Endodermal cell (in vitro differentiated cells): ENCODE results near the gene METTL22. TPM values are rescaled to one million over a fixed set of nuclear protein-coding genes. Genes with fewer than 3 reads are reported as not detected.

ENCODE experiments used
- DNase-seq: peaks from one replicate; pipeline ENCODE4 v3.0.0-alpha.2; 2017
- H3K27ac ChIP-seq: 2 replicates; pipeline ENCODE4 v1.5.1; 2013; ENCODE audit warnings: mild to moderate bottlenecking, low read depth, low read length, moderate library complexity
- H3K27me3 ChIP-seq: 2 replicates; pipeline ENCODE4 v1.6.1; 2013; ENCODE audit warnings: mild to moderate bottlenecking, low read length, moderate library complexity; ENCODE audit not compliant: insufficient read depth, control insufficient read depth, poor library complexity, severe bottlenecking
- H3K36me3 ChIP-seq: 2 replicates; pipeline ENCODE4 v1.7.0; 2013; ENCODE audit warnings: mild to moderate bottlenecking, low read length, moderate library complexity; ENCODE audit not compliant: control insufficient read depth, insufficient read depth
- H3K4me1 ChIP-seq: one replicate; pipeline ENCODE4 v1.7.0; 2013; ENCODE audit warnings: low read length; ENCODE audit not compliant: control insufficient read depth, insufficient read depth
- H3K4me3 ChIP-seq: 2 replicates; pipeline ENCODE4 v1.5.1; 2013; ENCODE audit warnings: mild to moderate bottlenecking, low read length, moderate library complexity
- H3K9ac ChIP-seq: 2 replicates; pipeline ENCODE4 v1.6.1; 2013; ENCODE audit warnings: mild to moderate bottlenecking, low read length, moderate library complexity; ENCODE audit not compliant: poor library complexity, severe bottlenecking; ENCODE audit errors: extremely low read depth
- H3K9me3 ChIP-seq: 2 replicates; pipeline ENCODE4 v1.6.1; 2013; ENCODE audit warnings: mild to moderate bottlenecking, low read length, moderate library complexity; ENCODE audit not compliant: control insufficient read depth
- H3K27ac Mint-ChIP-seq: 2 replicates; pipeline ENCODE4 v1.8.0; 2020; ENCODE audit warnings: mixed read lengths
- H3K27me3 Mint-ChIP-seq: 2 replicates; pipeline ENCODE4 v1.8.0; 2021; ENCODE audit warnings: mild to moderate bottlenecking, mixed read lengths; ENCODE audit not compliant: insufficient read depth
- H3K36me3 Mint-ChIP-seq: 2 replicates; pipeline ENCODE4 v1.8.0; 2020; ENCODE audit warnings: low read depth, mixed read lengths
- H3K4me1 Mint-ChIP-seq: 2 replicates; pipeline ENCODE4 v1.8.0; 2020; ENCODE audit warnings: mixed read lengths
- H3K4me3 Mint-ChIP-seq: 2 replicates; pipeline ENCODE4 v1.8.0; 2020; ENCODE audit warnings: mild to moderate bottlenecking, moderate library complexity, mixed read lengths
- H3K9me3 Mint-ChIP-seq: 2 replicates; pipeline ENCODE4 v1.8.0; 2020; ENCODE audit warnings: mild to moderate bottlenecking, mixed read lengths
- WGBS, 2 experiments: methylation state at CpG; one replicate each; pipeline versions ENCODE4 v1.1.5 to v1.1.7; 2013; ENCODE audit warnings: missing lambda C conversion rate in 2 of 2, mixed read lengths in 1 of 2; ENCODE audit not compliant: insufficient coverage in 1 of 2, insufficient read length in 1 of 2; 5-methylcytosine and 5-hydroxymethylcytosine counted together
- total RNA-seq, 2 donors: library from RNA; stranded (reverse); fragmentation: NEBNext Ultra II Directional in 1 of 2; extraction: Animal tissue kit (Norgen Biotek cat#: 25700) in 1 of 2; gene quantifications; 2 replicates in 1 of 2; 3 replicates in 1 of 2; pipeline ENCODE4 v1.2.1, GENCODE V29; 2021
- TF ChIP-seq, protein P1 (sequence below): fragments of 200-600 bp; sonication (generic); conservative IDR thresholded peaks from 2 replicates; pipeline ENCODE4 v1.5.0; 2021; ENCODE audit warnings: antibody characterized with exemption, mild to moderate bottlenecking

Gene METTL22
- total RNA-seq, 2 donors from 2014 or later = 55.1 to 70.5 TPM

- TF ChIP-seq, protein P1, sequence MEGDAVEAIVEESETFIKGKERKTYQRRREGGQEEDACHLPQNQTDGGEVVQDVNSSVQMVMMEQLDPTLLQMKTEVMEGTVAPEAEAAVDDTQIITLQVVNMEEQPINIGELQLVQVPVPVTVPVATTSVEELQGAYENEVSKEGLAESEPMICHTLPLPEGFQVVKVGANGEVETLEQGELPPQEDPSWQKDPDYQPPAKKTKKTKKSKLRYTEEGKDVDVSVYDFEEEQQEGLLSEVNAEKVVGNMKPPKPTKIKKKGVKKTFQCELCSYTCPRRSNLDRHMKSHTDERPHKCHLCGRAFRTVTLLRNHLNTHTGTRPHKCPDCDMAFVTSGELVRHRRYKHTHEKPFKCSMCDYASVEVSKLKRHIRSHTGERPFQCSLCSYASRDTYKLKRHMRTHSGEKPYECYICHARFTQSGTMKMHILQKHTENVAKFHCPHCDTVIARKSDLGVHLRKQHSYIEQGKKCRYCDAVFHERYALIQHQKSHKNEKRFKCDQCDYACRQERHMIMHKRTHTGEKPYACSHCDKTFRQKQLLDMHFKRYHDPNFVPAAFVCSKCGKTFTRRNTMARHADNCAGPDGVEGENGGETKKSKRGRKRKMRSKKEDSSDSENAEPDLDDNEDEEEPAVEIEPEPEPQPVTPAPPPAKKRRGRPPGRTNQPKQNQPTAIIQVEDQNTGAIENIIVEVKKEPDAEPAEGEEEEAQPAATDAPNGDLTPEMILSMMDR = no peak
- DNase-seq = no peak
- Histone ChIP-seq H3K36me3 (no peaks in the 10 kb centered on the region), H3K27ac (no peak overlapping the region), H3K4me1 (no peaks in the 10 kb centered on the region), H3K4me3 (no peak overlapping the region), H3K27me3 (no peaks in the 10 kb centered on the region), H3K9me3 (no peaks in the 10 kb centered on the region), H3K9ac (no peak overlapping the region)
- H3K36me3 Mint-ChIP-seq = no peaks in the 10 kb centered on the region
- no peak overlapping the region for H3K4me3 Mint-ChIP-seq
- 70 to 91% methylated on average over 6 to 10 of the region's 10 CpGs for WGBS, 2 experiments
- peaks cover 4% of the 10 kb centered on the region for H3K4me1 Mint-ChIP-seq
- H3K27ac Mint-ChIP-seq = no peak overlapping the region
- H3K9me3 Mint-ChIP-seq = no peaks in the 10 kb centered on the region
- H3K27me3 Mint-ChIP-seq = peaks cover 11% of the 10 kb centered on the region
Measured at GRCh38 chr16:8577678-8578304, 43.7 kb upstream of the METTL22 start.

DNA sequence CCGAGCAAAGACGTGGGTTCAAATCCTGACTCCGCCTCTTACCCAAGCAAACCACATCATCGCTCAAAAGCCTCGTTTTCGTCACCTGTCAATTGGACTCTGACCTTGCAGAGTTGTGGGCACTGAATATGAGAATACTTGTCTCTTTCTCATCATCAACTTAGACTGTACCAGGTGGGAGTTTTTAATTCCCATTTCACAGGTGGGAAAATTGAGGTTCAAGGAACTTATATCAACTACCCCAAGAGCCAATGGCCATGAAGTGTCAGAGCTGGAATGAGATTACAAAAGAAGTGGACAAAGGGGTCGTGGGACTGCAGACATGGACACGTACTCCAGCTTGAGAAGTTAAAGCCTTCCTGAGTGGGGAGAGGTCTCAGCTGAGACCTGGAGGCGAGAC is 41.9 kb upstream of the METTL22 start:
- no peak overlapping the region for H3K4me3 ChIP-seq
- Mint-ChIP-seq H3K9me3 (no peaks in the 10 kb centered on the region), H3K27me3 (peaks cover 24% of the 10 kb centered on the region), H3K4me3 (no peak overlapping the region), H3K4me1 (no peaks in the 10 kb centered on the region), H3K27ac (no peak overlapping the region), H3K36me3 (no peaks in the 10 kb centered on the region)
- TF ChIP-seq, protein P1 = no peak
- H3K36me3 ChIP-seq = no peaks in the 10 kb centered on the region
- H3K27me3 ChIP-seq = no peaks in the 10 kb centered on the region
- WGBS, 2 experiments = 83 to 92% methylated on average over 6 to 9 of the region's 9 CpGs
- no peak overlapping the region for H3K27ac ChIP-seq
- no peaks in the 10 kb centered on the region for H3K9me3 ChIP-seq
- no peaks in the 10 kb centered on the region for H3K4me1 ChIP-seq
- no peak overlapping the region for H3K9ac ChIP-seq
- no peak for DNase-seq

- H3K27me3 Mint-ChIP-seq = peaks cover 37% of the 10 kb centered on the region
Measured at GRCh38 chr16:8581831-8582580, 39.5 kb upstream of the METTL22 start.

More at GRCh38 chr16:8581831-8582580, 39.5 kb upstream of the METTL22 start:
- H3K27ac Mint-ChIP-seq = no peak overlapping the region
- Histone ChIP-seq H3K27ac (no peak overlapping the region), H3K4me1 (no peaks in the 10 kb centered on the region), H3K27me3 (peaks cover 14% of the 10 kb centered on the region), H3K9ac (no peak overlapping the region), H3K4me3 (no peak overlapping the region), H3K9me3 (no peaks in the 10 kb centered on the region), H3K36me3 (no peaks in the 10 kb centered on the region)
- DNase-seq = no peak
- H3K4me1 Mint-ChIP-seq = no peaks in the 10 kb centered on the region
- H3K9me3 Mint-ChIP-seq = no peaks in the 10 kb centered on the region
- WGBS, 2 experiments = 79 to 83% methylated on average over 5 to 6 of the region's 6 CpGs
- TF ChIP-seq, protein P1 = no peak
- H3K4me3 Mint-ChIP-seq = no peak overlapping the region
- no peaks in the 10 kb centered on the region for H3K36me3 Mint-ChIP-seq
